T-helper 17 cell (primary cell): ENCODE data around the gene LTA4H. TPM values are rescaled to one million over a fixed set of nuclear protein-coding genes. Genes with fewer than 3 reads are reported as not detected.

ENCODE experiments used
- ATAC-seq: fragments of 150-1000 bp; cut with Tn5 transposase; 2 replicates; pipeline ENCODE4 v1.10.0; 2021; ENCODE audit warnings: mild to moderate bottlenecking, moderate library complexity
- DNase-seq, 3 donors: peaks; one replicate each; pipeline versions ENCODE4 v3.0.0 to v3.0.0-alpha.2; 2020 to 2021
- H3K9me3 ChIP-seq: one replicate; pipeline ENCODE4 v1.7.0; 2013; ENCODE audit warnings: low read length, mild to moderate bottlenecking; ENCODE audit not compliant: control insufficient read depth, poor library complexity, severe bottlenecking
- H3K27ac Mint-ChIP-seq: one replicate; pipeline ENCODE4 v1.8.0; 2022; ENCODE audit warnings: mild to moderate bottlenecking, moderate library complexity, mixed read lengths
- H3K27me3 Mint-ChIP-seq: one replicate; pipeline ENCODE4 v1.8.0; 2022; ENCODE audit warnings: mixed read lengths
- H3K36me3 Mint-ChIP-seq: one replicate; pipeline ENCODE4 v1.8.0; 2022; ENCODE audit warnings: low read depth, mixed read lengths
- H3K4me1 Mint-ChIP-seq: one replicate; pipeline ENCODE4 v1.8.0; 2022; ENCODE audit warnings: mild to moderate bottlenecking, mixed read lengths
- H3K4me3 Mint-ChIP-seq: one replicate; pipeline ENCODE4 v1.8.0; 2022; ENCODE audit warnings: mild to moderate bottlenecking, moderate library complexity, mixed read lengths
- total RNA-seq, 4 donors: library from RNA in 2 of 4; stranded (reverse) in 2 of 4; gene quantifications; one replicate each; pipeline ENCODE4 v1.2.3 and lab custom pipeline; 2022 to 2026

LTA4H gene
- total RNA-seq (10 to 100 TPM; 44.5 to 60.5 TPM), total RNA-seq (lab: John Stamatoyannopoulos, UW) (63.7 to 87.4 reads per million in 2 donors)

DNA sequence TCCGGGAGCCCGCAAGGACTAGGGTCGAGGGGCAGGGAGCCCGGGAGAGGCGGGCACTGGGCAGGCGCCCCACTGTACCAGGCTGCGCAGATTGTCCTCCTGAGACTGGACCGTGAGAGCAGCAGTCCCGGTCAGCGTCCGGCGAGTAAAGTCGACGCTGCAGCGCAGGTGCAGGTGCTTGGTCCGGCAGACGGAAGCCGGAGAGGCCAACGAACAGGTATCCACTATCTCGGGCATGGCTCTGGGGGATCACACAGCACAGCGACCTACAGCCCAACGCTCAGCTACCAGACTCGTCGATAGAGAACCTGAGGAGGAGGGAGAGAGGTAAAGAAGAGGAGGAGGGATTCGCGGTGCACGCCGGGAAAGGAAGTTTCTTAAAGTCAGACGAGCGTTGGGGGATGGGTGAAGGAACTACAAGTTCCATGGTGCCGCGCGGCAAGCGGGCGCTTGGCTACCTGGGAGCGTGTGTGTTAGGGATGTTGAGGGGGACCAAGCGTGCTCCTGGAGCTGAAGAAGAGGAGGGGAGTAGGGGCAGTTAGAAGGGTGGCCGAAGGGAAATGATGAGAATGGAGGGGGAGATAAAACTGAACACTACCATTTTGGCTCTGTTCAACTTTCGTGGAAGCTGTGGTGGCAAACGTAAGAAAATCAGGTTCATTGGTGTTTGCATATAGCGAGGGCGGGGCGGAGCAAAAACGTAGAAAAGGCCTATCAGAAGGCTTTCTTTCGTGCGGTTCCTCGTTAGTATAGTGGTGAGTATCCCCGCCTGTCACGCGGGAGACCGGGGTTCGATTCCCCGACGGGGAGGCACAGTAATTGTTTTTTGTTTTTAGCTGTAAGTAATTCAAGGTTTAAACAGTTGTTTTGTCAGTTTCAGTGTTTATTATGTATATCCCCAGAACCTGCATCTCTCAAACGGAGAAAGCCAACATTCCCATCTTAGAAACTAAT is at the start of gene LTA4H:
LTA4H (minus strand) TSS at position 305 of the 954 bp plus-strand sequence; CDS start at position 237, 68 bp downstream.
- peak; percentile 95 for ATAC-seq
- no peaks in the 10 kb centered on the region for H3K36me3 Mint-ChIP-seq
- no peak within 1 kb of the TSS for H3K4me3 Mint-ChIP-seq
- no peaks in the 10 kb centered on the region for H3K27me3 Mint-ChIP-seq
- H3K27ac Mint-ChIP-seq: no peak within 1 kb of the TSS
- peak; percentile 86 to 94 (median 91) for DNase-seq
- H3K9me3 ChIP-seq: no peaks in the 10 kb centered on the region
- peaks cover 8% of the 10 kb centered on the region for H3K4me1 Mint-ChIP-seq

GRCh38 chr12:96084624-96085023 is 49.2 kb upstream of the LTA4H start:
- H3K27ac Mint-ChIP-seq: no peak overlapping the region

GRCh38 chr12:96083020-96083719 is 47.8 kb upstream of the LTA4H start:
- H3K36me3 Mint-ChIP-seq: peaks cover 3% of the 10 kb centered on the region
- no peaks in the 10 kb centered on the region for H3K9me3 ChIP-seq
- ATAC-seq: no peak
- peaks cover 6% of the 10 kb centered on the region for H3K4me1 Mint-ChIP-seq
- H3K27ac Mint-ChIP-seq: no peak overlapping the region
- H3K4me3 Mint-ChIP-seq: no peak overlapping the region
- DNase-seq: no peak
- H3K27me3 Mint-ChIP-seq: no peaks in the 10 kb centered on the region

More at GRCh38 chr12:96084624-96085023, 49.2 kb upstream of the LTA4H start:
- ATAC-seq (no peak), DNase-seq (no peak)
- Mint-ChIP-seq H3K27me3 (no peaks in the 10 kb centered on the region), H3K4me1 (peaks cover 8% of the 10 kb centered on the region), H3K4me3 (no peak overlapping the region), H3K36me3 (peaks cover 3% of the 10 kb centered on the region)
- no peaks in the 10 kb centered on the region for H3K9me3 ChIP-seq

- Mint-ChIP-seq H3K27ac (no peak overlapping the region), H3K27me3 (no peaks in the 10 kb centered on the region), H3K36me3 (peaks cover 3% of the 10 kb centered on the region), H3K4me1 (peaks cover 6% of the 10 kb centered on the region), H3K4me3 (no peak overlapping the region)
- DNase-seq: no peak
- ATAC-seq: no peak
- H3K9me3 ChIP-seq: no peaks in the 10 kb centered on the region
Measured at GRCh38 chr12:96081596-96081995, 46.2 kb upstream of the LTA4H start.

GRCh38 chr12:96078231-96079135 is 43.1 kb upstream of the LTA4H start:
- H3K27ac Mint-ChIP-seq: no peak overlapping the region
- H3K27me3 Mint-ChIP-seq: no peaks in the 10 kb centered on the region
- H3K4me1 Mint-ChIP-seq: peaks cover 8% of the 10 kb centered on the region
- no peak for DNase-seq
- no peaks in the 10 kb centered on the region for H3K9me3 ChIP-seq
- ATAC-seq: no peak
- H3K4me3 Mint-ChIP-seq: no peak overlapping the region
- H3K36me3 Mint-ChIP-seq: peaks cover 3% of the 10 kb centered on the region

DNA sequence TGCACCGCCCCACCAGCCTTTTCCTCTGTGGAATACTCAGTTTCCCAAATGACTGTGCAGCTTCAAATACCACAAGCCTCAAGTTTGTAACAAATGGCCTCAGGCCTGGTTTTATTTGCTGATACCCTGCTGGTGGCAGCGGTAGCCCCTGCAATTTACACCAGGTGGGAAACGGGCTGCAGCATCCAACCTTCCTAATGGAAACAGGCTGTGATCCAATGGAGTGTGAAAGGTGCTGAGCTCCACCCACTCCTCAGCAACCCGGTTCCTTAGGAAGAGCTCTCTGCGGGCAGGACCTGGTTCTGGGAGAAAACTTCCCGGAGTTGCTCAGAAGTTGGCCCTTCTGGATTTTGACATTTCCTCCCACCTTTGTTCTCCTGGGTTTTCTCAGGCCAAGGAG is 41.7 kb upstream of the LTA4H start:
- Mint-ChIP-seq H3K4me1 (peaks cover 12% of the 10 kb centered on the region), H3K27me3 (no peaks in the 10 kb centered on the region), H3K4me3 (no peak overlapping the region), H3K27ac (no peak overlapping the region), H3K36me3 (peaks cover 3% of the 10 kb centered on the region)
- DNase-seq: no peak
- no peaks in the 10 kb centered on the region for H3K9me3 ChIP-seq
- no peak for ATAC-seq

GRCh38 chr12:96075560-96075959 is 40.2 kb upstream of the LTA4H start:
- Mint-ChIP-seq H3K4me3 (no peak overlapping the region), H3K27me3 (no peaks in the 10 kb centered on the region), H3K4me1 (peaks cover 18% of the 10 kb centered on the region), H3K27ac (no peak overlapping the region), H3K36me3 (peaks cover 3% of the 10 kb centered on the region)
- no peak for ATAC-seq
- no peak for DNase-seq
- H3K9me3 ChIP-seq: no peaks in the 10 kb centered on the region

GRCh38 chr12:96073346-96074330 is 38.3 kb upstream of the LTA4H start:
- DNase-seq (no peak), ATAC-seq (no peak)
- Mint-ChIP-seq H3K4me1 (peaks cover 17% of the 10 kb centered on the region), H3K27me3 (no peaks in the 10 kb centered on the region), H3K4me3 (no peak overlapping the region), H3K36me3 (no peaks in the 10 kb centered on the region), H3K27ac (no peak overlapping the region)
- no peaks in the 10 kb centered on the region for H3K9me3 ChIP-seq

DNA sequence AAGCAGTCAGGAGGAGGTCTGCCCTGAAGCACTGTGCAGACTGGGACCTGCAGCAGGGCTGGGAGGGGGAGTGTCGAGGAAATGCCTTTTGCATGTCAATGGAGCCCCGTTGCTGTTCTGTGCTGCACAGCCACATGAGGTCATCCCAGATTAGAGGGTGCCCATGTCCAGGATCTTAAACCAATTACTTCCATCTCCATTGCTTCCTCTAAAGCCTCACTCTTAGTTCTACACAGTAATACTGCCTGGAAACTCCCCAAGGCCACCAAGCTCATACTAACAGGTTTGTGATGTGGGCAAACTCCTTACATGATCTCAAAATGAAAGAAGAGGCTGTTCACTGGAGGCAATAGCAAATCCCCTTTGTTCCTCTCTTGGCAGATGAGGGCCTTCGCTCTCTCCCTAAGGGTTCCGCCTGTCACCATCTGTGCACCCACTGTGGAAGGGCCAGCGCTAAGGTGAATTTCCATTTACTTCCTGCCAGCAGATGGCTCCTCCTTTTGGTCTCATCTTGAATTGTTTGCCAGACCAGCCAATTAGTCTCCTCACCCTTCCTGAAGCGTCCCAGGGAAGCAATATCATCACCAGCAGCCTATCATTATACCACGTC is 35.4 kb upstream of the LTA4H start:
- Mint-ChIP-seq H3K4me3 (no peak overlapping the region), H3K27ac (no peak overlapping the region), H3K36me3 (no peaks in the 10 kb centered on the region), H3K27me3 (no peaks in the 10 kb centered on the region), H3K4me1 (peaks cover 17% of the 10 kb centered on the region)
- DNase-seq (no peak), ATAC-seq (peak; percentile 74)
- H3K9me3 ChIP-seq: no peaks in the 10 kb centered on the region

DNA sequence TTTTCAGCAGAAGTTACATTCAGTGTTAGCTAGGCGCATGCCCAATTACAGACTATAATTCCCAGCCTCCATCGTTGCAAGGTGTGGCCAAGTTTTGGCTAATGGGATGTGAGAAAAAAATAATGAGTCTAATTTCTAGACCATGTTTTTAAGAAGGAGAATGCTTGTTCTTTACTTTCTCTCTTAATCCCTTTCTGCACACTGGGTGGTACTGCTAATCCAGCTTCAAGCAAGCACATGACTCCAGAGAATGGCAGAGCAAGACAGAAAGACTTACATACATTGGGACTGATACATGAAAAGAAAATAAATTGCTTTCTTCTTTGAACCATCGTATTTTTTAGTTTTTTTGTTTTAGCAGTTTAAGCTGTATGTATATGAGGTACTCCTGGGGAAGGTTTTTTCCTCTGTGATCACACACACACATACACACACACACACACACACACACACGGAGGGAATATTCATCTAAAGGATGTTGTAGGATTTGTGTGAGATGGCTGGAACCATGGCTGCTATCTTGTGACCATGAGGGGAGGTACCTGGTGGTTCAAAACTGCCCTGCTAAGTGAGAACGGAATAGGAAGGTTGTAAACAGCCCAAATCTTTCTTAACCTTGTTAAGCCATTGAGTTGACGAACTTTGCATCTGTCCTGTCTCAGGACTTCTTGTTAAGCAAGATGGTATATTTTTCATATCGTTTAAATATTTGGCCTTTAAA is 34.3 kb upstream of the LTA4H start:
- DNase-seq (no peak), ATAC-seq (no peak)
- Mint-ChIP-seq H3K4me3 (no peak overlapping the region), H3K4me1 (peaks cover 24% of the 10 kb centered on the region), H3K36me3 (no peaks in the 10 kb centered on the region), H3K27ac (no peak overlapping the region), H3K27me3 (no peaks in the 10 kb centered on the region)
- no peaks in the 10 kb centered on the region for H3K9me3 ChIP-seq

GRCh38 chr12:96068636-96069035 is 33.2 kb upstream of the LTA4H start:
- no peaks in the 10 kb centered on the region for H3K9me3 ChIP-seq
- Mint-ChIP-seq H3K27ac (peak overlapping the region; percentile 21), H3K4me3 (no peak overlapping the region), H3K4me1 (peaks cover 33% of the 10 kb centered on the region), H3K36me3 (no peaks in the 10 kb centered on the region), H3K27me3 (no peaks in the 10 kb centered on the region)
- DNase-seq (no peak), ATAC-seq (no peak)
